ENCODE measurements around the gene ELMO1. TPM values are rescaled to one million over a fixed set of nuclear protein-coding genes. Genes with fewer than 3 reads are reported as not detected.

Gene ELMO1
- total RNA-seq, 1 experiment from 2014 or later = 7.8 TPM

DNA sequence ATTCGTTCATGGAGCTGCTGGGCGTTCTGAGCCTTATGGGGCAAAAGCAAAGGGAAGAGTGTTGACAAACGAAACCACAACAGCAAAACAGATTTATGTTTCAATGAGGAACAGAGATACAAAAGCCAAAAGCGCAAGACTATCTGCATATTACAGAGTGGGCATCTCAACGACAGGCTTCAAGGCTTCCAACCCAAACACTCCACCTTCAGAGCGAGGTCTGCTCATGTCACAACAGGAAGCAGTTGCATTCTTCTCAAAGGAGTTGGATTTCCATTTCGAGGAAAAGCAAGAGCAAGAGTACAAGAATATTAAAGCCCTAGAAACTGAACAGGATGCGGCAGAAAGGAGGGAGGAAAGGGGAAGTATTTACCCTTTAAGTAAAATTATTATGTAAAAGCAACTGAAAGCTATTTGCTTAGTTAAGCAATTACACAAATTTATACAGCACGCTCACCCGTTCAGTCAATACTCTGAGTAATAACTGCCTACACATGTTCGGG, 189.3 kb downstream of the ELMO1 start:
- Histone ChIP-seq H3K23ac (ENCODE audit: insufficient read length, low read depth, low read length) (no peak overlapping the region), H3K56ac (ENCODE audit: insufficient read length, low read depth, low read length) (no peak overlapping the region), H3K9ac (ENCODE audit: extremely low read depth, insufficient read length, low read length) (no peak overlapping the region), H3K23me2 (ENCODE audit: insufficient read length, low read depth, low read length, poor library complexity, severe bottlenecking) (no peaks in the 10 kb centered on the region), H3K27me3 (ENCODE audit: insufficient read depth, low read length) (no peaks in the 10 kb centered on the region), H3K79me2 (ENCODE audit: insufficient read depth, low read length) (no peaks in the 10 kb centered on the region; the same call in 1 of the 2 replicates), H4K5ac (ENCODE audit: insufficient read length, low read depth, low read length) (no peak overlapping the region), H2BK5ac (ENCODE audit: insufficient read length, low read length) (no peak overlapping the region), H2BK12ac (ENCODE audit: insufficient read length, low read depth, low read length) (no peak overlapping the region), H3K4me1 (ENCODE audit: insufficient read depth, low read length) (peaks cover 3% of the 10 kb centered on the region; the same call in 1 of the 2 replicates), H2BK20ac (ENCODE audit: low read depth, low read length, poor library complexity, severe bottlenecking) (no peak overlapping the region), H3K27ac (ENCODE audit: insufficient read length, low read depth, low read length) (no peak overlapping the region), H4K20me1 (ENCODE audit: control insufficient read depth, insufficient read depth, insufficient read length) (no peaks in the 10 kb centered on the region), H3K18ac (ENCODE audit: insufficient read length, low read depth, low read length) (no peak overlapping the region), H4K8ac (replicated peaks; ENCODE audit: insufficient read length, low read depth, low read length) (no peak overlapping the region), H2BK120ac (ENCODE audit: low read depth, low read length, poor library complexity, severe bottlenecking) (no peak overlapping the region), H2AFZ (ENCODE audit: low read length) (no peak overlapping the region), H3K4me2 (ENCODE audit: insufficient read depth, insufficient read length, low read length) (no peak overlapping the region), H3K9me3 (ENCODE audit: control insufficient read depth, low read depth, low read length) (no peaks in the 10 kb centered on the region), H3K4ac (ENCODE audit: low read depth, low read length) (no peak overlapping the region), H3T11ph (ENCODE audit: low read length) (no peak overlapping the region), H3K79me1 (ENCODE audit: insufficient read depth, low read depth, low read length, poor library complexity, severe bottlenecking) (no peaks in the 10 kb centered on the region), H2AK5ac (ENCODE audit: insufficient read length, low read length) (no peak overlapping the region), H3K14ac (ENCODE audit: insufficient read depth, low read length) (no peak overlapping the region), H2BK15ac (ENCODE audit: low read depth, low read length) (no peak overlapping the region), H4K91ac (ENCODE audit: insufficient read length, low read depth, low read length) (no peak overlapping the region)
- Mint-ChIP-seq H3K9me3 (no peaks in the 10 kb centered on the region), H3K27me3 (ENCODE audit: low read depth) (no peaks in the 10 kb centered on the region), H3K4me1 (peaks cover 25 to 26% of the 10 kb centered on the region in 2 experiments), H3K36me3 (ENCODE audit: insufficient read depth in 1 of 3, low read depth in 3 of 3) (no peaks in the 10 kb centered on the region; a peak in 2 of 7 replicates), H3K27ac (peak overlapping the region in 2 of 3 experiments; percentile 16 to 58; a peak in 4 of 7 replicates), H3K4me3 (no peak overlapping the region)
- TF ChIP-seq, protein P1, sequence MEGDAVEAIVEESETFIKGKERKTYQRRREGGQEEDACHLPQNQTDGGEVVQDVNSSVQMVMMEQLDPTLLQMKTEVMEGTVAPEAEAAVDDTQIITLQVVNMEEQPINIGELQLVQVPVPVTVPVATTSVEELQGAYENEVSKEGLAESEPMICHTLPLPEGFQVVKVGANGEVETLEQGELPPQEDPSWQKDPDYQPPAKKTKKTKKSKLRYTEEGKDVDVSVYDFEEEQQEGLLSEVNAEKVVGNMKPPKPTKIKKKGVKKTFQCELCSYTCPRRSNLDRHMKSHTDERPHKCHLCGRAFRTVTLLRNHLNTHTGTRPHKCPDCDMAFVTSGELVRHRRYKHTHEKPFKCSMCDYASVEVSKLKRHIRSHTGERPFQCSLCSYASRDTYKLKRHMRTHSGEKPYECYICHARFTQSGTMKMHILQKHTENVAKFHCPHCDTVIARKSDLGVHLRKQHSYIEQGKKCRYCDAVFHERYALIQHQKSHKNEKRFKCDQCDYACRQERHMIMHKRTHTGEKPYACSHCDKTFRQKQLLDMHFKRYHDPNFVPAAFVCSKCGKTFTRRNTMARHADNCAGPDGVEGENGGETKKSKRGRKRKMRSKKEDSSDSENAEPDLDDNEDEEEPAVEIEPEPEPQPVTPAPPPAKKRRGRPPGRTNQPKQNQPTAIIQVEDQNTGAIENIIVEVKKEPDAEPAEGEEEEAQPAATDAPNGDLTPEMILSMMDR (conservative IDR thresholded peaks at IDR 0.05) = no peak
- no peak for DNase-seq
- WGBS (ENCODE audit: extremely low coverage, insufficient read length, low lambda C conversion rate) = no CpG with 5 or more reads among the region's 11 CpGs
